ENCODE results near the gene CCDC85C. TPM values are rescaled to one million over a fixed set of nuclear protein-coding genes. Genes with fewer than 3 reads are reported as not detected.

CCDC85C gene
- total and polyA plus RNA-seq, 2 of the 8 experiments (the other 6 are each of a cell fraction or from before 2014, with no cell fraction given) = 16.8 to 35.8 TPM

- no peak for TF ChIP-seq BCL11A (IDR thresholded peaks at IDR 0.05; ENCODE audit: low read depth in 2 of 2, low read length in 2 of 2)
- no peak for TF ChIP-seq SP2 (IDR thresholded peaks at IDR 0.05; ENCODE audit: low read length)
- no peak for TF ChIP-seq MAX (IDR thresholded peaks at IDR 0.05)
- no peak for TF ChIP-seq TBP (IDR thresholded peaks at IDR 0.05; ENCODE audit: low read depth, low read length)
- no peak for TF ChIP-seq JUND (IDR thresholded peaks at IDR 0.05; ENCODE audit: low read length)
- TF ChIP-seq SRF (IDR thresholded peaks at IDR 0.05; ENCODE audit: low read depth, low read length) = no peak
- no peak for TF ChIP-seq SAP30 (IDR thresholded peaks at IDR 0.05; ENCODE audit: insufficient read depth, insufficient replicate concordance, low read length)
Measured at GRCh38 chr14:99541677-99542470, 62.1 kb downstream of the CCDC85C start (continued).

Measured in H1 (cell line).